GM12801 (cell line): Measurements from ENCODE around the gene PRKCZ.

Experiments
- TF ChIP-seq, protein P1 (sequence below): IDR thresholded peaks from one replicate; pipeline ENCODE4 v1.5.1; 2011; ENCODE audit warnings: control low read depth; ENCODE audit not compliant: insufficient read length; ENCODE audit errors: extremely low read depth

The PRKCZ gene

DNA sequence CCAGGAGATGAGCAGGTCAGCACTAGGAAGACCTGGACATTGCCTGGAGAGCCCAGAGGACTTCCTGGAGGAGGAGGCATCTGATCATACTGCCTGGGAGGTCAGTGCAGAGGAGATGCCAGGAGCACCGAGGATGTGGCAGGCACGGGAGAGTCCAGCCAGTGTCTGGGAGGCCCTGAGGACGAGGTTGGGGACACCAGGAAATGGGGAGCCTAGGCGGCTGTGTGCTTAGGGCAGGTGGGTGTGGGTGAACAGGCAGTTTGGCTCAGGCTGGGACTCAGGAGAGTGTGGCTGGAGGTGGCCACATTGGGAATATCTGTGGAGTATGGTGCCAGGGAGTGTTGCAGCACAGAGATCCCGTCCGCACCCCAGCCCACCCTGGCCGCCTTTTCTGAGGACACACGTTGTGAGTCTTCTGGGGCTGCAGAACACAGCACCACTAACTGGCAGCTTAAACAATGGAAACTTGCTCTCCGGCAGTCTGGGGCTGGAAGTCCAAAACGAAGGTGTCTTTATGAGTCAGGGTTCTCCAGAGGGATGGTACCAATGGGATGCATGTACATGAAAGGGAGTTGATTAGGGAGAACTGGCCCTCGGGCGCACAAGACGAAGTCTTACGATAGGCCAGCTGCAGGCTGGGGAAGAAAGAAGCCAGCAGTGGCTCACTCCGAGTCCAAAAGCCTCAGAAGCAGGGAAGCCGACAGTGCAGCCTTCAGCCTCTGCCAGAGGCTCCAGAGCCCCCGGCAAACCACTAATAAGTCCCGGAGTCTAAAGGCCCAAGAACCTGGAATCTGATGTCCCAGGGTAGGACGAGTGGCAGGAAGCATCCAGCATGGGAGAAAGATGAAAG, 86.4 kb downstream of the PRKCZ start:
- TF ChIP-seq, protein P1, sequence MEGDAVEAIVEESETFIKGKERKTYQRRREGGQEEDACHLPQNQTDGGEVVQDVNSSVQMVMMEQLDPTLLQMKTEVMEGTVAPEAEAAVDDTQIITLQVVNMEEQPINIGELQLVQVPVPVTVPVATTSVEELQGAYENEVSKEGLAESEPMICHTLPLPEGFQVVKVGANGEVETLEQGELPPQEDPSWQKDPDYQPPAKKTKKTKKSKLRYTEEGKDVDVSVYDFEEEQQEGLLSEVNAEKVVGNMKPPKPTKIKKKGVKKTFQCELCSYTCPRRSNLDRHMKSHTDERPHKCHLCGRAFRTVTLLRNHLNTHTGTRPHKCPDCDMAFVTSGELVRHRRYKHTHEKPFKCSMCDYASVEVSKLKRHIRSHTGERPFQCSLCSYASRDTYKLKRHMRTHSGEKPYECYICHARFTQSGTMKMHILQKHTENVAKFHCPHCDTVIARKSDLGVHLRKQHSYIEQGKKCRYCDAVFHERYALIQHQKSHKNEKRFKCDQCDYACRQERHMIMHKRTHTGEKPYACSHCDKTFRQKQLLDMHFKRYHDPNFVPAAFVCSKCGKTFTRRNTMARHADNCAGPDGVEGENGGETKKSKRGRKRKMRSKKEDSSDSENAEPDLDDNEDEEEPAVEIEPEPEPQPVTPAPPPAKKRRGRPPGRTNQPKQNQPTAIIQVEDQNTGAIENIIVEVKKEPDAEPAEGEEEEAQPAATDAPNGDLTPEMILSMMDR: no peak

DNA sequence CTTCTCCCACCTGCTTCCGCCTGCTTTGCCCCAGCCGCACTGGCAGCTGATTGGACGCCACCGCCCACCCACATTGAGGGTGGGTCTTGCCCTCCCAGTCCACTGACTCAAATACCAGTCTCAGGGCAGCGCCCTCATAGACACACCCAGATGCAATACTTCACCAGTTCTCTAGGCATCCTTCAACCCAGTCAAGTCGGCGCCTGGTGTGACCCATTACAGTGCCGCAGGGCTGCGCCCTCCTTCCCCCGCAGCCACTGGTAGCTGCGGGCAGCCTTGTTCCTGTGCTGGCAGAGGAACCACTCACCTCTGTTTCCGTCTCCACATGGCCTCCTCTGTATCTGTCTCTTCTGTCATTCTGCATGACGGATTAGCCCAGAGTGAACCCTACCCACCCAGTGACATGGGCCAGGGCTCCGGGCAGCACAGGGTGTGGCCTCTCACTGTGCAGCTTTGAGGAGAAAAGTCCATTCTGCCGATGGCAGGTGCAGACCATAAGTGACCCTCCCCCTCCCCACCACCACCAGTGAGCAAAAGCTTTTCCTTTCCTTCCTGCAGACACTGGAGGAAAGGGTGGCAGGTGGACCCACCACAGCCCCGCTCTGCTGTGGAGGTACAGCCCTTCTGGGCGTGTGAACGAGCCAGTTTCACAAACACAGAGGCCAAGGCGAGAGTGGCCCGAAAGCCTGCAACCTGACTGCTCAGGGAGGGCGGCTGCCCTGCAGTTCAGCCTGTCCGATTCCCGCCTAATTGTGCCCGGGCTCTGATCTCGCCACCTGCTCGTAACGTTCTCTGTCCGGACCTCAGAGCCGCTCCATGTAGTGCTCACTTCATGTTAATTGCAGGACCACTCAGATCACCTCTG, 87.3 kb downstream of the PRKCZ start:
- TF ChIP-seq, protein P1: no peak

DNA sequence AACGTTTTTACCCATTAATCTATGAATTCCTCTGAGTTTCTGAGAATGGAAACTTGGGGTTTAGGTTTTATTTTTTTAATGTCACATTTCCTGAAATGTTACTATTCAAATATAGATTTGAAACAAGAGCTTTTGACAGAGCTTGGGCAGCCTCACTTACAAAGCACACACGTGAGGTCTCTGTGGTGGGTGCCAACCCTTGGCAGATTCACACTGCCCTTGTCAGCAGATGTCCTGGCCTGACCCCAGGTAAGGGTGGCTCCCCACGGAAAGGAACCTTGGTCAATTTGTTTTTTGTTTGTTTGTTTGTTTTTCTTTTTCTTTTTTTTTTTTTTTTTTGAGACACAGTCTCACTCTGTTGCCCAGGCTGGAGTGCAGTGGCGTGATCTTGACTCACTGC, 90.8 kb downstream of the PRKCZ start:
- TF ChIP-seq, protein P1: no peak

DNA sequence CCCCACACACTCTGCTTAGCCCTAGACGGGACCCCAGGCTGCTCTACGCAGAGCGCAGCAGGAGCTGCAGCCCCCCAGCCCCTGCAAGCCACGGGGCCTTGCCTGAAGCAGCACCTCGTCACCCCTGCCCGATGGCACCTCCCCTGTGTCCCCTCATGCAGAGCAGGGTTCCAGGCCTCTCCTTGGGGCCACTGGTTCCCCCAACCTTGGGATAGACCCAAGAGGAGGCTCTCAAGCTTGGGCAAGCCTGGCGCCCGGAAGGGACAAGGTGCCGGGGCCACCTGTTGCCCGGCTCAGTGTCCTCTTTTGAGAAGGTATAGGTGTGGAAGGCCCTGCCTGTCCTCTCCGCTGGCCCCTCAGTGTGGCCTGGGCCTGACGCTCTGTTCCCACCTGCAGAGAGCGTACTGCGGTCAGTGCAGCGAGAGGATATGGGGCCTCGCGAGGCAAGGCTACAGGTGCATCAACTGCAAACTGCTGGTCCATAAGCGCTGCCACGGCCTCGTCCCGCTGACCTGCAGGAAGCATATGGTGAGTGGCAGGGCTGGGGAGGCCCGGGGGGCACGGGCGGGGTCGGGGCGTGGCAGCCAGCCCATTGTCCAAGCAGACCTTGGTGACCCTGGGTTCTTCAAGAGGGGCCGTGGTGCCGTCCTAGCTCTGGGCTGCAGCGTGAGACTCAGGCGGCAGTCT, 93.7 kb downstream of the PRKCZ start:
- TF ChIP-seq, protein P1: no peak

DNA sequence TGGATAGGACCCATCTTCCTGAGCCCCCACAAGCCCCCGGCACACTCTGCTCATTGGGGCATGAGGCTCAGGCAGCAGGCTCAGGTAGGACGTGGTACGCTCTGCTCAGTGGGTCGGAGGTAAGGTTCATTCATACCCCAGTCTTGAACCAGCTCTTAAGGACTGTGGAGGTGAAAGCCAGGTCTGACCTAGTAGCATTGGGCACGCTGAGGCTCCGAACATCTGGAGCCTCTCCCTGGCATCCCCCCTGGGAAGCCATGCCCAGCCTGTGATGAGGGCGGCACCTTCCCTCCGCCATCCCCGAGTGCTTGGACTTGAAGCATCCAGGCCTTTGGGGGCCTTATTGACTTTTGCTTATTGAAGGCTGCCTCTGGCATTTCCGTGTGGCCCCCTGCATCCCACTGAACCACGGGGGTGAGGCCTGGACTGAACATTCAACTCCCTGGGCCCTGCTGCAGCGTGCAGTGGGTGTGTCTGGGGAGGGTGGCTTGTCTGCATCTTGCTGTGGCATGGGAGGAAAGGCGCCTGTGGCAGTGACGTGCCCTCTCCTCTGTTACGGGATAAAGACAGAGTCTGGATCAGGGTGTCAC, 94.4 kb downstream of the PRKCZ start:
- TF ChIP-seq, protein P1: no peak

DNA sequence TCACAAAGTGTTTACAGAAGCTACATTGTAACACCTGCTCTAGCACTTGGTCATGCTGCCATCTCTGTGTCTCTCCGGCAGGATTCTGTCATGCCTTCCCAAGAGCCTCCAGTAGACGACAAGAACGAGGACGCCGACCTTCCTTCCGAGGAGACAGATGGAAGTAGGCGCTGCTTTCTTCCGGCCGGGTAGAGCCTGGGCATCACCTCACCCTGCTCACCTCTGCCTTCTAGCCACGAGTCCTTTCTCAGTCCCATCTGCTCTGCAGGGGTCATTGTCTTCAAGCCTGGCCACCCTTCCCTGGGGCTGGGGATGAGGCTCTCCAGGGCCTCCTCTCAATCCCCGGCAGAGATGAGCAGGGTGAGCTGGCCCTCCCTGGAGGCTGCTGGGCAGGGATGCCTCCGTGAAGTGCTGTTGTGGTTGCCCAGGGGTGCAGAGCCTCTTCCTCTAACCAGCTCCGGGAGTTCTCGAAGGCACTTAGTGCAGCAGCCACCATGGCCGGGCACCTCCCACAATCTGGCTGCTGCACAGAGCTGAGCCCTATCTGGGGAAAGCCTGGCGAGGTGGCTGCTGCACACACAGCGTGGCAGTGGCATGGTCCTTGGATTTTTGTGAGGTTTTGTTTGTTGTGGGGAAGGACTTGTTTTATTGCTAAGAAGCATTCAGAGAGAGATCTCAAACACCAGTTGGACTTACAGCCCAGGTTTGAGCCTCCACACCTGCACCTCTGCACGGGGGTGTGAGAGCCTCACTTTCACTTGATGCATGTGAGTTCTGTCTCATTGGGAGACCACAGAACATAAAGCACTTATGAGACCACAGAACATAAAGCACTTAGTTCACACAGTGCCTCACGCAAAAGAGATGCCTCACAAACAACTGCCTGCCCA, 96.0 kb downstream of the PRKCZ start:
- TF ChIP-seq, protein P1: no peak
